ENCODE data around the gene DPEP2NB.
A peak's percentile ranks its signal among the peaks of the same experiment; 100 is the strongest.
"Not testable (repeated sequence)": the region's sequence is repeated elsewhere in the genome, so short reads cannot be mapped to it uniquely, and the experiment has no call there.

Gene DPEP2NB

GRCh38 chr16:68009872-68010271, 5.8 kb downstream of the DPEP2NB start:
- DNase-seq = not testable (repeated sequence)

- no peak for DNase-seq
Measured at GRCh38 chr16:68009157-68009735, 6.5 kb downstream of the DPEP2NB start.

GRCh38 chr16:68005786-68006286, 9.9 kb downstream of the DPEP2NB start:
- DNase-seq = no peak

GRCh38 chr16:68005211-68005610, 10.5 kb downstream of the DPEP2NB start:
- DNase-seq = no peak

- no peak for DNase-seq
Measured at GRCh38 chr16:68003031-68003430, 12.7 kb downstream of the DPEP2NB start.

GRCh38 chr16:68000450-68000849, 15.3 kb downstream of the DPEP2NB start:
- no peak for DNase-seq

- DNase-seq = no peak
Measured at GRCh38 chr16:67999985-68000384, 15.7 kb downstream of the DPEP2NB start.

- not testable (repeated sequence) for DNase-seq
Measured at GRCh38 chr16:67998779-67999688, 16.7 kb downstream of the DPEP2NB start, which contains the start of gene DPEP2. Gene DPEP2 (minus strand): TSS chr16:67999484. CDS start chr16:67993212, 6,272 bp downstream.

GRCh38 chr16:67998231-67998778, 17.4 kb downstream of the DPEP2NB start:
- not testable (repeated sequence) for DNase-seq

- DNase-seq = no peak
Measured at GRCh38 chr16:67996666-67997065, 19.0 kb downstream of the DPEP2NB start.

GRCh38 chr16:67995423-67995822, 20.3 kb downstream of the DPEP2NB start:
- DNase-seq = no peak

GRCh38 chr16:67994040-67994408, 21.7 kb downstream of the DPEP2NB start:
- not testable (repeated sequence) for DNase-seq

- DNase-seq = peak; percentile 40
Measured at GRCh38 chr16:67993207-67994039, 22.3 kb downstream of the DPEP2NB start.

- no peak for DNase-seq
Measured at GRCh38 chr16:67992661-67993206, 23.0 kb downstream of the DPEP2NB start.

GRCh38 chr16:67990018-67990386, 25.7 kb downstream of the DPEP2NB start:
- no peak for DNase-seq

GRCh38 chr16:67989322-67990017, 26.2 kb downstream of the DPEP2NB start:
- DNase-seq = no peak

GRCh38 chr16:67988675-67989074, 27.0 kb downstream of the DPEP2NB start:
- DNase-seq = no peak

- no peak for DNase-seq
Measured at GRCh38 chr16:67987460-67988160, 28.1 kb downstream of the DPEP2NB start.

GRCh38 chr16:67986949-67987348, 28.8 kb downstream of the DPEP2NB start:
- DNase-seq = no peak

GRCh38 chr16:67982011-67982696, 33.6 kb downstream of the DPEP2NB start:
- no peak for DNase-seq
